Keratinocyte (primary cell): ENCODE results near the gene C16orf46. TPM values are rescaled to one million over a fixed set of nuclear protein-coding genes. Genes with fewer than 3 reads are reported as not detected.

Experiments
- DNase-seq: peaks from one replicate; pipeline ENCODE4 v3.0.0-alpha.2; 2011; ENCODE audit warnings: low read depth, missing footprints, low spot score
- FAIRE-seq: peaks from 2 replicates; lab custom pipeline; 2011; peaks lifted over from hg19 to GRCh38; lab: Jason Lieb, UNC
- H2AFZ ChIP-seq: 2 replicates; pipeline ENCODE4 v1.6.0; 2012; ENCODE audit warnings: low read length, control low read depth, inconsistent platforms; ENCODE audit not compliant: control insufficient read depth
- H3K27ac ChIP-seq: 2 replicates; pipeline ENCODE4 v1.5.1; 2011; ENCODE audit warnings: low read length; ENCODE audit not compliant: control insufficient read depth, insufficient read depth
- H3K27me3 ChIP-seq: 3 replicates; pipeline ENCODE4 v1.6.0; 2011; ENCODE audit warnings: low read length; ENCODE audit not compliant: control insufficient read depth, insufficient read depth; ENCODE audit errors: extremely low read depth
- H3K36me3 ChIP-seq, 2 experiments: 2 replicates in 1 of 2; 3 replicates in 1 of 2; pipeline ENCODE4 v1.5.1; 2011; ENCODE audit warnings: low read length in 2 of 2, mild to moderate bottlenecking in 1 of 2; ENCODE audit not compliant: control insufficient read depth in 2 of 2, insufficient read depth in 2 of 2; ENCODE audit errors: extremely low read depth in 1 of 2
- H3K4me1 ChIP-seq: 3 replicates; pipeline ENCODE4 v1.5.1; 2011; ENCODE audit warnings: low read length; ENCODE audit not compliant: control insufficient read depth, insufficient read depth; ENCODE audit errors: extremely low read depth
- H3K4me2 ChIP-seq: 3 replicates; pipeline ENCODE4 v1.6.0; 2011; ENCODE audit warnings: low read depth, low read length; ENCODE audit not compliant: control insufficient read depth, insufficient read depth; ENCODE audit errors: extremely low read depth
- H3K4me3 ChIP-seq, 3 experiments: fragments of 200-600 bp in 1 of 3; sonication (generic) in 1 of 3; 2 replicates in 2 of 3; 3 replicates in 1 of 3; pipeline ENCODE4 v1.5.1; 2011 to 2016; ENCODE audit warnings: low read length in 3 of 3, mild to moderate bottlenecking in 3 of 3, control low read depth in 2 of 3, inconsistent platforms in 1 of 3, low read depth in 1 of 3, mixed read lengths in 1 of 3, mixed run types in 1 of 3, moderate library complexity in 1 of 3; ENCODE audit not compliant: control insufficient read depth in 2 of 3, insufficient read depth in 2 of 3; ENCODE audit errors: extremely low read depth in 1 of 3
- H3K79me2 ChIP-seq: 2 replicates; pipeline ENCODE4 v1.6.0; 2012; ENCODE audit warnings: low read length; ENCODE audit not compliant: control insufficient read depth, insufficient read depth
- H3K9ac ChIP-seq: 3 replicates; pipeline ENCODE4 v1.6.0; 2011; ENCODE audit warnings: low read length; ENCODE audit not compliant: control insufficient read depth, insufficient read depth; ENCODE audit errors: extremely low read depth
- H3K9me1 ChIP-seq: 3 replicates; pipeline ENCODE4 v1.6.0; 2011; ENCODE audit warnings: low read length; ENCODE audit not compliant: control insufficient read depth, insufficient read depth; ENCODE audit errors: extremely low read depth
- H3K9me3 ChIP-seq: 2 replicates; pipeline ENCODE4 v1.5.1; 2012; ENCODE audit warnings: low read depth, low read length; ENCODE audit not compliant: control insufficient read depth
- H4K20me1 ChIP-seq: 3 replicates; pipeline ENCODE4 v1.6.0; 2011; ENCODE audit warnings: low read length; ENCODE audit not compliant: control insufficient read depth, insufficient read depth; ENCODE audit errors: extremely low read depth
- EZH2 ChIP-seq: IDR thresholded peaks from one replicate; pipeline ENCODE4 v1.6.1; 2012; ENCODE audit warnings: inconsistent platforms, mild to moderate bottlenecking, low read length, moderate library complexity
- dilution Hi-C: fragments of 300-500 bp; cut with MboI; formaldehyde crosslinking; loops from one replicate; pipeline ENCODE4 v1.7.0; 2020; ENCODE audit warnings: low sequenced_read_pairs; ENCODE audit not compliant: extremely low pct_ligation_motif_present
- polyA plus RNA-seq, 5 experiments: library from polyadenylated mRNA; depleted of rRNA in 3 of 5; stranded (reverse) in 3 of 5; stranded (forward) in 1 of 5; unstranded in 1 of 5; fragments of >200 nt; gene quantifications; 1 replicate in 1 of 5; 2 replicates in 3 of 5; 3 replicates in 1 of 5; pipeline versions ENCODE4 v1.2.1 to v1.2.3, GENCODE V29; 2011 to 2012; ENCODE audit warnings: missing spikeins in 2 of 5, low read depth in 1 of 5, low replicate concordance in 1 of 5
- TF ChIP-seq, protein P1 (sequence below), 3 experiments: IDR thresholded peaks in 1 of 3; conservative IDR thresholded peaks in 1 of 3; optimal IDR thresholded peaks in 1 of 3; 2 replicates in 2 of 3; 3 replicates in 1 of 3; pipeline versions ENCODE3 to v1.5.1; 2011; ENCODE audit warnings: low read length in 3 of 3, mild to moderate bottlenecking in 3 of 3, moderate library complexity in 2 of 3, control low read depth in 1 of 3, inconsistent platforms in 1 of 3; ENCODE audit not compliant: insufficient read depth in 2 of 3; ENCODE audit errors: extremely low read depth in 1 of 3

The C16orf46 gene
- polyA plus RNA-seq, 1 donor (not counting 4 experiments of a cell fraction or from before 2014, with no cell fraction given): 0.30 TPM

DNA sequence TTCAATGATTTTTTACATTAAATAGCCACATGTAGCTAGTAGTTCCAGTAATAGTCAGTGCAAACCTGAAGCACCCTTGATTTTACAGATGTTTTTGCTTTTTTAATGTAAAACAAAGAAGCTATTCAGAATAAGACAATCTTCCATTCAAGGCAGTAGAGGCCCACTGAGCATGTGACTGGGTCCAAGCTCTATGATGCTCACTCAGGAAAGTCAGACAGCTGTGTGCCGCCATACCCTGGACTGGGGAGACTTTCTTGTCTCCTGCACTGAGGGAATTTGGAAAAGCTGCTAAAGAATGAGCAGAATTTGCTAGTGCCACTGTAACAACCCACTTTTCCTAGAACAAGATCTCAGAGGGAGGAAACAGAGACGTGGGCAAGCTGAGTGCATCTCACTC, 58.5 kb downstream of the C16orf46 start:
- Histone ChIP-seq H3K27ac (no peak overlapping the region), H3K4me3 (no peak overlapping the region), H3K4me2 (no peak overlapping the region), H3K9me1 (no peaks in the 10 kb centered on the region), H3K4me1 (no peaks in the 10 kb centered on the region), H2AFZ (no peak overlapping the region), H3K9ac (no peak overlapping the region), H3K79me2 (no peaks in the 10 kb centered on the region), H4K20me1 (no peaks in the 10 kb centered on the region), H3K9me3 (no peaks in the 10 kb centered on the region), H3K36me3 (peaks cover 16 to 37% of the 10 kb centered on the region in 2 experiments), H3K27me3 (no peaks in the 10 kb centered on the region)
- FAIRE-seq (no peak), DNase-seq (no peak)
- dilution Hi-C loops: no loop called here
- TF ChIP-seq, protein P1, sequence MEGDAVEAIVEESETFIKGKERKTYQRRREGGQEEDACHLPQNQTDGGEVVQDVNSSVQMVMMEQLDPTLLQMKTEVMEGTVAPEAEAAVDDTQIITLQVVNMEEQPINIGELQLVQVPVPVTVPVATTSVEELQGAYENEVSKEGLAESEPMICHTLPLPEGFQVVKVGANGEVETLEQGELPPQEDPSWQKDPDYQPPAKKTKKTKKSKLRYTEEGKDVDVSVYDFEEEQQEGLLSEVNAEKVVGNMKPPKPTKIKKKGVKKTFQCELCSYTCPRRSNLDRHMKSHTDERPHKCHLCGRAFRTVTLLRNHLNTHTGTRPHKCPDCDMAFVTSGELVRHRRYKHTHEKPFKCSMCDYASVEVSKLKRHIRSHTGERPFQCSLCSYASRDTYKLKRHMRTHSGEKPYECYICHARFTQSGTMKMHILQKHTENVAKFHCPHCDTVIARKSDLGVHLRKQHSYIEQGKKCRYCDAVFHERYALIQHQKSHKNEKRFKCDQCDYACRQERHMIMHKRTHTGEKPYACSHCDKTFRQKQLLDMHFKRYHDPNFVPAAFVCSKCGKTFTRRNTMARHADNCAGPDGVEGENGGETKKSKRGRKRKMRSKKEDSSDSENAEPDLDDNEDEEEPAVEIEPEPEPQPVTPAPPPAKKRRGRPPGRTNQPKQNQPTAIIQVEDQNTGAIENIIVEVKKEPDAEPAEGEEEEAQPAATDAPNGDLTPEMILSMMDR (optimal IDR thresholded peaks at IDR 0.05 in 1 of 3, IDR thresholded peaks at IDR 0.05 in 1 of 3, conservative IDR thresholded peaks at IDR 0.05 in 1 of 3; ENCODE audit: extremely low read depth in 1 of 3, insufficient read depth in 2 of 3, low read length in 3 of 3): no peak
- no peak for TF ChIP-seq EZH2

GRCh38 chr16:81014672-81015071, 62.4 kb downstream of the C16orf46 start:
- peaks cover 14% of the 10 kb centered on the region for H3K79me2 ChIP-seq
- H3K9ac ChIP-seq: no peak overlapping the region
- no peak for TF ChIP-seq EZH2
- TF ChIP-seq, protein P1 (optimal IDR thresholded peaks at IDR 0.05 in 1 of 3, IDR thresholded peaks at IDR 0.05 in 1 of 3, conservative IDR thresholded peaks at IDR 0.05 in 1 of 3; ENCODE audit: extremely low read depth in 1 of 3, insufficient read depth in 2 of 3, low read length in 3 of 3): no peak
- H3K4me3 ChIP-seq: no peak overlapping the region
- DNase-seq (no peak), FAIRE-seq (no peak)
- no peak overlapping the region for H2AFZ ChIP-seq
- H3K4me1 ChIP-seq: no peaks in the 10 kb centered on the region
- H3K4me2 ChIP-seq: no peak overlapping the region
- no peaks in the 10 kb centered on the region for H3K9me3 ChIP-seq
- no peak overlapping the region for H3K27ac ChIP-seq
- H3K27me3 ChIP-seq: no peaks in the 10 kb centered on the region
- H4K20me1 ChIP-seq: no peaks in the 10 kb centered on the region
- H3K36me3 ChIP-seq: peaks cover 12 to 33% of the 10 kb centered on the region in 2 experiments
- dilution Hi-C loops: no loop called here
- no peaks in the 10 kb centered on the region for H3K9me1 ChIP-seq
